GM12873 (cell line): ENCODE data around the gene OR5V1.

Source experiments
- TF ChIP-seq, protein P1 (sequence below): IDR thresholded peaks from 2 replicates; pipeline ENCODE4 v1.5.1; 2012; ENCODE audit warnings: low read depth, mild to moderate bottlenecking, moderate library complexity, low read length, control low read depth; ENCODE audit not compliant: insufficient read depth; ENCODE audit errors: missing control alignments

The OR5V1 gene

DNA sequence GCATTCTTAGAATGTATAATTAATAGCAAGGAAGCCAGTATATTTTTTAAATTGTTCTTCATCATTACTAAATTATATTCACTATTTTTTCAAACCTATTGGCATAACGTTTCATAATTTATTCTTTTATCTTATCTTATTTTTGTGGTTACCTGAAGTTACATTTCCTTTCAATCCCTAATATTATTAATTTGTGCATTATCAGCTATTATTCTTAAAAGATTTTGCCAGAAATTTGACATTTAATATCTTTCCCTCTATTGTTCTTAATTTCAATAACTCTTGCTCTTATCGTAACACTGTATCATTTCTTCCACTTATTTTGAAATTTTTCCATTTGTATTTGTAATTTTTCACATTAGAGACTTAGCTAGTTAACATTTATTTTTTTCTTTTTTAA, 48.7 kb downstream of the OR5V1 start:
- TF ChIP-seq, protein P1, sequence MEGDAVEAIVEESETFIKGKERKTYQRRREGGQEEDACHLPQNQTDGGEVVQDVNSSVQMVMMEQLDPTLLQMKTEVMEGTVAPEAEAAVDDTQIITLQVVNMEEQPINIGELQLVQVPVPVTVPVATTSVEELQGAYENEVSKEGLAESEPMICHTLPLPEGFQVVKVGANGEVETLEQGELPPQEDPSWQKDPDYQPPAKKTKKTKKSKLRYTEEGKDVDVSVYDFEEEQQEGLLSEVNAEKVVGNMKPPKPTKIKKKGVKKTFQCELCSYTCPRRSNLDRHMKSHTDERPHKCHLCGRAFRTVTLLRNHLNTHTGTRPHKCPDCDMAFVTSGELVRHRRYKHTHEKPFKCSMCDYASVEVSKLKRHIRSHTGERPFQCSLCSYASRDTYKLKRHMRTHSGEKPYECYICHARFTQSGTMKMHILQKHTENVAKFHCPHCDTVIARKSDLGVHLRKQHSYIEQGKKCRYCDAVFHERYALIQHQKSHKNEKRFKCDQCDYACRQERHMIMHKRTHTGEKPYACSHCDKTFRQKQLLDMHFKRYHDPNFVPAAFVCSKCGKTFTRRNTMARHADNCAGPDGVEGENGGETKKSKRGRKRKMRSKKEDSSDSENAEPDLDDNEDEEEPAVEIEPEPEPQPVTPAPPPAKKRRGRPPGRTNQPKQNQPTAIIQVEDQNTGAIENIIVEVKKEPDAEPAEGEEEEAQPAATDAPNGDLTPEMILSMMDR = no peak
